ENCODE measurements around the gene KRTAP3-2. TPM values are rescaled to one million over a fixed set of nuclear protein-coding genes. Genes with fewer than 3 reads are reported as not detected.

The KRTAP3-2 gene
- total RNA-seq, 1 donor from 2014 or later = not detected

DNA sequence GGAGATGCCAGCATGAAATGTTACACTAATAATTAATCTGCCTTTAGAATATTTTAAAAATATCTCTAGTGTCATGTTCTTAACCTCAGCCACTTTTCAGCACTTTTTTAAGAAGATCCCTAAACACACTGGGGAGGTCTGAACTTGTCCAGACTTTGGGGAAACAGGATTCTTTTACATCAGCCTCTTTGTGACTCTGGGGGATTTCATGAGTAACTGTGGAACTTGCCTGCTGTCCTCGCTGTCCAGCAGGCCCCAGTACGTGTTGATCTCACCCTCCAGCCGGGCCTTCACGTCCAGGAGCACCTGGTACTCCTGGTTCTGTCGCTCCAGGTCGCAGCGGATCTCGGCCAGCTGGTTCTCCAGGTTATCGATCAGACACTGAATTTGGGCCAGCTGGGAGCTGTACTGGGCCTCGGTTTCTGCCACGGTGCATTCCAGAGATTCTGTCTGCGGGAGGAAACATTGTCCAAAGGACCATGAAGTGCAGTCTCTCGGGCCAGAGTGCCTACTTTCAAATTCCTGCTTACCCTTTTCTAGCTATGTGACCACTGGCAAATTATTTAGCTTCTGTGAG is 21.0 kb downstream of the KRTAP3-2 start:
- DNase-seq (ENCODE audit: low spot score) = no peak
- no peak for ATAC-seq
- intact Hi-C loops (cut with DNase I) = no loop called here

- intact Hi-C loops (cut with DNase I) = no loop called here
These were observed 24.2 kb downstream of the KRTAP3-2 start for GRCh38 chr17:40975516-40975915.

DNA sequence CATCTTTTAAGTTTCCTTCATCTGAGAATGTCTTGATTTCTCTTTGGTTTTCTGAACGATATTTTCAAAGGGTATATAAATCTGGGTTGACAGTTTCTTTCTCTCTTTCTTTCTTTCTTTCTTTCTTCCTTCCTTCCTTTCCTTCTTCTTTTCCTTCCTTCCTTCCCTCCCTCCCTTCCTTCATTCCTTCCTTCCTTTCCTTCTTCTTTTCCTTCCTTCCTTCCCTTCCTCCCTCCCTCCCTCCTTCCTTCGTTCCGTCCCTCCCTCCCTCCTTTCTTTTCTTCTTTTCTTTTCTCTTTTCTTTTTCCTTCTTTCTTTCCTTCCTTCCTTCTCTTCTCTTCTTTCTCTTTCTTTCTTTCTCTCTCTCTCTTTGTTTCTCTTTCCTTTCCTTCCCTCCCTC is 25.3 kb downstream of the KRTAP3-2 start:
- no peak for DNase-seq (ENCODE audit: low spot score)
- ATAC-seq = no peak
- intact Hi-C loops (cut with DNase I) = no loop called here

More at GRCh38 chr17:40975516-40975915, 24.2 kb downstream of the KRTAP3-2 start:
- ATAC-seq (no peak), DNase-seq (ENCODE audit: low spot score) (no peak)

GRCh38 chr17:40967582-40967981 is 32.1 kb downstream of the KRTAP3-2 start:
- intact Hi-C loops (cut with DNase I) = no loop called here
- DNase-seq (ENCODE audit: low spot score) (no peak), ATAC-seq (no peak)

DNA sequence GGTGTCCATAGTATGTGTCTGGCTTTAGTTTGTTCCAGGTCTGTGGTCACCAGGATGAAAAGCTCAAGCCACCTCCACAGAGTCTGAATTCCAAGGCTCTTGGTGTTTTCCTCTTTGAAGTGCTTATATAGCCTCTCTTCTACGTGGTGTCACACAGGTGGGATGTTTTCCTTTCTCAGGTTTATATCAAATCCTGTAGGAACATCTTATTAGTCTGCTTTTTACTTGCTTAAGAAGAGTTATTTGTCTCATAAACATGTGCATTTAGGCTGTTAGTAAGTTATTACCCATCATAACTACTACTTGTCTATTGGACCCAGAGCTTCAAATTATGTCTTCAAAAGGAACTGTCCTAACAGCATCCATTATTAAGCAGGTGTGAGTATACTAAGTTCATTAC is 32.9 kb downstream of the KRTAP3-2 start, which contains the start of gene KRT39:
Gene KRT39, minus strand, starts transcription at position 101 of the 400 bp plus-strand sequence. Its CDS starts 92 bp downstream, at position 9.
- no peak for DNase-seq (ENCODE audit: low spot score)
- intact Hi-C loops (cut with DNase I) = no loop called here
- ATAC-seq = no peak

DNA sequence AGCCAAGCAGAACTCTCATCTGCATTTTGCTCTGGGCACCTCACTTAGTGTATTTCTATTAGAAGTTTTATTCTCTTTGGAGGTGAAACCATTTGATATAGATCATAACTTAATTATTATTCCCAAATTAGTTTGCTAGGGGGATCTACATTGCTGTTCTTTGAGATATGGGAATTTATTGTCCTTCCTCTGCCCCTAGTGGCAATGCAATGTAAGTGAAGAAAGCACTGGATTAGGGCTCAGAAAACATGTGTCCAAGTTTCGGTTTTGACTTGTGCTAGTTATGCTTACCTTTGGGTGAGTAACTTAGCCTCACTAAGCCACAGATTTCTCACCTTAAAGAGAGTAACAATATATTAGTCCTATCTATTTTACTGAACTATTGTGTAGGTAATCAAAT is 35.9 kb downstream of the KRTAP3-2 start:
- ATAC-seq = no peak
- no peak for DNase-seq (ENCODE audit: low spot score)
- intact Hi-C loops (cut with DNase I) = no loop called here

GRCh38 chr17:40962059-40962561 is 37.6 kb downstream of the KRTAP3-2 start:
- ATAC-seq = no peak
- no peak for DNase-seq (ENCODE audit: low spot score)
- intact Hi-C loops (cut with DNase I) = no loop called here

DNA sequence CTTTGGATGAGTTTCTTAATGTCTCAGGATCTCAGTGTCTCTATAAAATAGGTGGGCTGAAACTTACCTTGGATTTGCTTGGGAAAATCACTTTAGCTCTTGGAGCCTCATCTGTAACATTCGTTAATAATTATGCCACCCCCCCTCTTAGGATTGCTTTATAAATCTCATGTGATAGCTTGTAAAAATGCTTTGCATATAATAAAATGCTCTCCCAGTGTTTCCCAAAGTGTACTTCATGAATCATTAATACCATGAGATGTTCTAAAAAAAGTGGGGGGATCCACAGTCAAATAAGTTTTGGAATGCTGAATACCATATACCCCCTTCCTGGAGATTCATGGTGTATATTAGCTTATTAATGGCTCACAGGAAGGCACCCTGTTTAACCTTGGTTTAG is 38.1 kb downstream of the KRTAP3-2 start:
- intact Hi-C loops (cut with DNase I) = no loop called here
- ATAC-seq (no peak), DNase-seq (ENCODE audit: low spot score) (no peak)

DNA sequence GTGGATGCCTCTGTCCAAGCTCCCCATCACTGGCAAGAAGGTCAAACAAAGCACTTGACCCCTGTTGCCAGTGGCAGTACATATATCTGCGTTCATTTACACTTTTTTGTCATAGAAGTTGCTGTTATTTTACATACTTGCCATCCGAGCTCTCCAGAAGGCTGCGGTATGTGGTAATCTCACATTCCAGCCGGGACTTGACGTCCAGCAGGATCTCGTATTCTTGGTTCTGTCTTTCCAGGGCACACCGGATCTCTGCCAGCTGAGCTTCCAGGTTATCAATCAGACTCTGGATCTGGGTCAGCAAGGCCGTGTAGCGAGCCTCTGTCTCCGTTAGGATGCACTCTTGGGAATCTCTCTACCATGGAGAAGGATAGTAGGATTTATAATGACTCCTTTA is 39.6 kb downstream of the KRTAP3-2 start:
- no peak for ATAC-seq
- DNase-seq (ENCODE audit: low spot score) = no peak
- intact Hi-C loops (cut with DNase I) = no loop called here

DNA sequence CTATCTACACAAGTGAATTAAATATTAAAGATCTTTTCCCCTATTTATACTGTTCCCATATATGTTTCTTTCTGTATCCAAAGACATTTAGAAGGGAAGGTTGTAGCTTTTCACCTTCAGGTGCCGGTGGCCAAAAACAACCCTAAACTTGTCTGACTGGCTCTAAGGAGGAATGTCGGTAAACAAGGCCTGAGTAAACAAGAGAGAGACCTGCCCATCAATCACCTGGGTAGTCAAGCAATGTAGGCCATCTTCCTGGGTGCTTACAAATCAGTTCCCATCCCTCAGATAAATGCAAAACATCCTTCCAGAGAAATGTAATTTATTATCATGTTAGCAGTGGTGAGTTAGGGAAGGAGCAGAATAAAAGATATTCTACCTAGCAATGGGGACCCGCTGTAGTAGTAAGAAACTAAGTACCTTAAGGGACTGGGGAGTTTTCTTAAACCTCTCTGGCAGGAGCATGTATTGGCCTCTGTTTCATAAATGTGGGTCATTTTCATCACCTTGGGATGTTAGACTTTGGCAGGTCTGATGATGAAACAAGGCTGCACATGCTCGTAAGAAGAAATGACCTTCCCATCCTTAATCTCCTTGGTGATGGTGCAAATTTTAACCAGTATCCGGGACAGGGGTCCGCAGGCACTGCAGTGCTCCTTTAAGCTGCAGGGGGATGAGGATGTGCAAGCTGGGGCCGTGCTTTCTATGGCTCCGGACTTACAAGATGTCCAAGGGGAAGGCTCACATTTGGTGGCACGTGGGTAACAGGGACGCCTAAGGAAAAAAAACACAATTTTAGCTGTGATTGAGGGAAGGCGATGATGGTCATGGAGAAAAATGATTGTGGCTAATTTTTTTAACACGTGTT is 41.4 kb downstream of the KRTAP3-2 start:
- DNase-seq (ENCODE audit: low spot score) = no peak
- no peak for ATAC-seq
- intact Hi-C loops (cut with DNase I) = no loop called here

- ATAC-seq (no peak), DNase-seq (ENCODE audit: low spot score) (no peak)
- intact Hi-C loops (cut with DNase I) = no loop called here
These were observed 43.1 kb downstream of the KRTAP3-2 start for GRCh38 chr17:40956401-40957254.

GRCh38 chr17:40953881-40954280 is 45.8 kb downstream of the KRTAP3-2 start:
- intact Hi-C loops (cut with DNase I) = no loop called here
- ATAC-seq = no peak
- DNase-seq (ENCODE audit: low spot score) = no peak

DNA sequence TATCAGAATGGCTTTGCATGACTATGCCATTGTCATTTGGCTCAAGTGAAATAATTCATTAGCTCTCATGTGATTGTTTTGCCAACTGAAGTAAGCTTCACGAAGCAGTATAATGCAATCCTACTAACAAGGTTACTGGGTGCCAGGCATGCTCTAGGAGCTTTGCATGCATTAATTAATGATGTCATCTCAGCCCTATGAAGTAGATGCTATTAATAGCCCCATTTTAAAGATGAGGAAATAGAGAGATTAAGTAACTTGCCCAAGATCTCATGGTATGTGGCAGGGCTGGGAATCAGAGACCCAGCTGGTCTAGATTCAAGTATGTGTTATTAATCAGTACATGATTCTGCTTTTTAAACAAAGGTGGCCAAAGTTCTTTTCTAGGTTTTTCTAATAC is 47.0 kb downstream of the KRTAP3-2 start:
- no peak for DNase-seq (ENCODE audit: low spot score)
- ATAC-seq = no peak
- intact Hi-C loops (cut with DNase I) = no loop called here

GRCh38 chr17:40952154-40952553 is 47.6 kb downstream of the KRTAP3-2 start:
- intact Hi-C loops (cut with DNase I) = no loop called here
- DNase-seq (ENCODE audit: low spot score) (no peak), ATAC-seq (no peak)

DNA sequence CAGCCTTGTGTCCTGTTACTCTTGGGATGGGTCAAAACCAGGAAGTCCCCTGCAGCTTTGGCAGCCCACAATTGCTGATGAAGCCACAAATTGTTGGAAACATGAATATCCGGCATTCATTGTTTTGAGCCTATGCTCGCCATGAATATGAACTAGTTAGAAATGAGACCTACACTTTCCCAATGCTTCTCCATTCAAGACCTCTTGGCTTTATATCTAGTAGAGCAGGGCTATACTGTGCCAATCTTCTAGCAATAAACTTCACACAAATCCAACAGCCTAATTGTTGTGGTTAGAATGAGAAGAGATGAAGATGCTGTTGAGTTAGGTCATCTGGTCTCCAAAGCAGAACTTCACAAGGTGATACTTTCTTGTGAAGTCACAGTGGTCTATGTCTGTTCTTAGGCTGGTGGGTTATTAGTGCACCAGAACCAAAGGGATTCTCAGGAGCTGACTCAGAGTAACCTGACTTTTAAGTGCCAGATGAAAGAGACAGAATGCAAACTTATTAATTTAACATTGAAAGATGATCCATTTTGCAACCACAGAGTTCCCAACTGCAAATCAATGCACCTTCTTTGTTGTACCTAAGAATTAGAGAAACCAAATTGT is 48.6 kb downstream of the KRTAP3-2 start:
- ATAC-seq (no peak), DNase-seq (ENCODE audit: low spot score) (no peak)
- intact Hi-C loops (cut with DNase I) = no loop called here

- no peak for DNase-seq (ENCODE audit: low spot score)
- intact Hi-C loops (cut with DNase I) = no loop called here
- ATAC-seq = no peak
These were observed 49.5 kb downstream of the KRTAP3-2 start for GRCh38 chr17:40950176-40950575.

- DNase-seq (ENCODE audit: low spot score) = no peak
- peak; percentile 55 for ATAC-seq
- intact Hi-C loops (cut with DNase I) = no loop called here
These were observed 50.3 kb downstream of the KRTAP3-2 start for GRCh38 chr17:40949418-40949817.
